ENCODE results near the gene VASP.

Gene VASP

DNA sequence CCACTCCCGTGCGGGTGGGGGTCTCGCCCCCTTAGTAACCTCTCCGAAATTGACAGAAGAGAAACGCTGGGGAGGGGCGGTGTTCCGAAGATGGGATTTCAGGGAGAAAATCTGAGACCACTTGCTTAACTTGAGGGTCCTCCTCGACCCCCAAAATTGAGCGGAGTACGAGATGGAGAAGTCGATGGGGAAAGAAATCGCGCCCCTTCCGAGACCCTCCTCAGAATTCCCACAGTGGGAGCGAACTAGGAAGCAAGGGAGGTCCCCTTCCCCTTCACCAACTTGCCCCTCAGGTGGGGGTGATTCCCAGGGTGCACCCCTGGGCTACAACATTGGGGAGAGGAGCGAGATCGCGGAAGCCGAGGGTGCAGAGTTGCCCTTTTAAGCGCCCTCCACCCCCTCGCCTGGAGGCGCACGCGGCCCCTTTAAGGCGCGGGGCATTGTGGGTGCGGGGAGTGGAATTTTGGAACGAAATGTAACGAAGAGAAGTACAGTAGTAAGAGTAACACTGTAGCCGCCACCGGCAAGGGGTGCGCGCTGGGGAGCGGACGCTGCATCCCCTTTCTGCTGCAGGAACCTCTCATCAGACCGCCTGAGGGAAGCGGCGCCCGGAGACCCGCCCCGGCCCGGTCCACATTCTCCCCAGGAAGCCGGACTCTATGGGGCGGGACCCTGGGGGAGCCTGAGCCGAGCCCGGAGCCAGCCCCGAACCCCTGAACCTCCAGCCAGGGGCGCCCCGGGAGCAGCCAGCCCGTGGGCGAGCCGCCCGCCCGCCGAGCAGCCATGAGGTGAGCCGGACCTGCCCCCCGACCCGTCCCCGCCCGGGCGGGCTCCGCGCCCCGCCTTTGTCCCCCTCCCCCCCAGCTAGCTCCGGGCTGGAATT, at the start of gene VASP:
VASP (plus strand) TSS at position 491 of the 883 bp plus-strand sequence; CDS start at position 784, 293 bp downstream.
- TF ChIP-seq, protein P1, sequence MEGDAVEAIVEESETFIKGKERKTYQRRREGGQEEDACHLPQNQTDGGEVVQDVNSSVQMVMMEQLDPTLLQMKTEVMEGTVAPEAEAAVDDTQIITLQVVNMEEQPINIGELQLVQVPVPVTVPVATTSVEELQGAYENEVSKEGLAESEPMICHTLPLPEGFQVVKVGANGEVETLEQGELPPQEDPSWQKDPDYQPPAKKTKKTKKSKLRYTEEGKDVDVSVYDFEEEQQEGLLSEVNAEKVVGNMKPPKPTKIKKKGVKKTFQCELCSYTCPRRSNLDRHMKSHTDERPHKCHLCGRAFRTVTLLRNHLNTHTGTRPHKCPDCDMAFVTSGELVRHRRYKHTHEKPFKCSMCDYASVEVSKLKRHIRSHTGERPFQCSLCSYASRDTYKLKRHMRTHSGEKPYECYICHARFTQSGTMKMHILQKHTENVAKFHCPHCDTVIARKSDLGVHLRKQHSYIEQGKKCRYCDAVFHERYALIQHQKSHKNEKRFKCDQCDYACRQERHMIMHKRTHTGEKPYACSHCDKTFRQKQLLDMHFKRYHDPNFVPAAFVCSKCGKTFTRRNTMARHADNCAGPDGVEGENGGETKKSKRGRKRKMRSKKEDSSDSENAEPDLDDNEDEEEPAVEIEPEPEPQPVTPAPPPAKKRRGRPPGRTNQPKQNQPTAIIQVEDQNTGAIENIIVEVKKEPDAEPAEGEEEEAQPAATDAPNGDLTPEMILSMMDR (IDR thresholded peaks at IDR 0.05; ENCODE audit: low read depth, low read length): no peak
- TF ChIP-seq MYC (IDR thresholded peaks at IDR 0.05; ENCODE audit: low read depth, low read length): peak; percentile 24; the same call in 1 of the 2 replicates
- TF ChIP-seq POLR2A (IDR thresholded peaks at IDR 0.05; ENCODE audit: extremely low read depth, insufficient read length): peak; percentile 83
- TF ChIP-seq, protein P2, sequence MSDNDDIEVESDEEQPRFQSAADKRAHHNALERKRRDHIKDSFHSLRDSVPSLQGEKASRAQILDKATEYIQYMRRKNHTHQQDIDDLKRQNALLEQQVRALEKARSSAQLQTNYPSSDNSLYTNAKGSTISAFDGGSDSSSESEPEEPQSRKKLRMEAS (IDR thresholded peaks at IDR 0.05; ENCODE audit: low read depth, low read length): peak; percentile 59
- H3K4me3 ChIP-seq (ENCODE audit: low read depth, low read length): peak within 1 kb of the TSS; percentile 87
- peak; percentile 91 for DNase-seq (ENCODE audit: low read depth)

DNA sequence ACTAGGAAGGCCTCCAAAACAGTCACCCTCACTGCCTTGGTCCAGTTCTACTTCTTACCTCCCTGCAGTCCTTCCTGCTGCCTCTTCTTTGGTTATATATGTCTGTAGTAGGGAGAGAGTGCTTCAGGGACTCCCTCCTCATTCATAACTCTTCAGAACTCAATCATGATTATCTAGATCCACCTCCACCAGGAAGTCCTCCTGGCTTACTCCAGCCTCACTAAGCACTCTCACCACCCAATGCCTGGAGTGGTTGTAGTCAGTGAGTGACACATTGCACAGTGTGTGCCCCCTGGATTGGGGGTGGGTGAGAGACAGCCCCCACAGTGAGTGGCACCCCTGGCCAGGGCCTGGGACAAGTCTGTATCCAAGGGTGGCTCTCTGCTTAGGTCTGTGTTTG, 49.5 kb upstream of the VASP start:
- TF ChIP-seq POLR2A (IDR thresholded peaks at IDR 0.05; ENCODE audit: extremely low read depth, insufficient read length): no peak
- TF ChIP-seq, protein P2 (IDR thresholded peaks at IDR 0.05; ENCODE audit: low read depth, low read length): no peak
- TF ChIP-seq, protein P1 (IDR thresholded peaks at IDR 0.05; ENCODE audit: low read depth, low read length): no peak
- no peak for TF ChIP-seq MYC (IDR thresholded peaks at IDR 0.05; ENCODE audit: low read depth, low read length)
- DNase-seq (ENCODE audit: low read depth): no peak
- H3K4me3 ChIP-seq (ENCODE audit: low read depth, low read length): no peak overlapping the region

DNA sequence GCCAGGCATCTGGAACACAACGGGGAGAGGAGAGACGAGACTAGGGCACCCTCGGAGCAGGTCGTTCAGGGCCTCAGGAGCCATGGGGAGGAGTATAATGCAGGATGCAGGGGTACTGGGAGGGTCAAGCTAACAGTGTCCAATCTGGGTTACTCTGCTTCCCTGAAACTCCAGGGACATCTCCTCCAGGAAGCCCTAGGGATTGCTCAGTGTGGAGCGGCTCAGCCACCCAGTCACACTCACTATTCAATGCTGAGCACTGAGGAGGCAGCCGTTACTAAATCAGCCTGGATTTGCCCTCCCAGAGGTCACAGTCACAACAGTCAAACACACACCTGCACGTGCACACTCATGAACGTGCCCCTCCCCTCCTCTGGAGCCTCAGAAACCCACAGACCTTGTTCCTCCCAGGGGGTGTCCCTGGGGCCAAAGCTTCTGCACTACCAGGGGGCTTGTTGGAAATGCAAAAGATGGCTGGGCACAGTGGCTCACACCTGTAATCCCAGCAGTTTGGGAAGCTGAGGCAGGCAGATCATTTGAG, 46.4 kb upstream of the VASP start:
- TF ChIP-seq, protein P1 (IDR thresholded peaks at IDR 0.05; ENCODE audit: low read depth, low read length): no peak
- TF ChIP-seq, protein P2 (IDR thresholded peaks at IDR 0.05; ENCODE audit: low read depth, low read length): no peak
- TF ChIP-seq MYC (IDR thresholded peaks at IDR 0.05; ENCODE audit: low read depth, low read length) (no peak), POLR2A (IDR thresholded peaks at IDR 0.05; ENCODE audit: extremely low read depth, insufficient read length) (no peak)
- H3K4me3 ChIP-seq (ENCODE audit: low read depth, low read length): no peak overlapping the region
- no peak for DNase-seq (ENCODE audit: low read depth)

DNA sequence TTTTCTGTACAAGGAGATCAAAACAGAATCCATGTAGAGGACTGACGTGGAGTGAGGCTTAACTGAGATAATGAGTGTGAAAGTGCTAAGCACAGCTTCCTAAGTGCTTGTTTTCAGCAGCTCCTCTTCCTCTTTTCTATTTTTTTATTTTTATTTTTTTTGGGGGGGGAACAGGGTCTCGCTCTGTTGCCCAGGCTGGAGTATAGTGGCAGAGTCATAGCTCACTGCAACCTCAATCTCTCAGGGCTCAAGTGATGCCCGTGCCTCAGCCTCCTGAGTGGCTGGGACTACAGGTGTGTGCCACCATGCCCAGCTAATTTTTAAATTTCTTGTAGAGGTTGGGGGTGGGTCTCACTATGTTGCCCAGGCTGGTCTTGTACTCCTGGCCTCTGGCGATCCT, 45.1 kb upstream of the VASP start:
- TF ChIP-seq MYC (IDR thresholded peaks at IDR 0.05; ENCODE audit: low read depth, low read length): no peak
- TF ChIP-seq, protein P2 (IDR thresholded peaks at IDR 0.05; ENCODE audit: low read depth, low read length): no peak
- TF ChIP-seq, protein P1 (IDR thresholded peaks at IDR 0.05; ENCODE audit: low read depth, low read length): no peak
- no peak for TF ChIP-seq POLR2A (IDR thresholded peaks at IDR 0.05; ENCODE audit: extremely low read depth, insufficient read length)
- no peak for DNase-seq (ENCODE audit: low read depth)
- H3K4me3 ChIP-seq (ENCODE audit: low read depth, low read length): no peak overlapping the region

DNA sequence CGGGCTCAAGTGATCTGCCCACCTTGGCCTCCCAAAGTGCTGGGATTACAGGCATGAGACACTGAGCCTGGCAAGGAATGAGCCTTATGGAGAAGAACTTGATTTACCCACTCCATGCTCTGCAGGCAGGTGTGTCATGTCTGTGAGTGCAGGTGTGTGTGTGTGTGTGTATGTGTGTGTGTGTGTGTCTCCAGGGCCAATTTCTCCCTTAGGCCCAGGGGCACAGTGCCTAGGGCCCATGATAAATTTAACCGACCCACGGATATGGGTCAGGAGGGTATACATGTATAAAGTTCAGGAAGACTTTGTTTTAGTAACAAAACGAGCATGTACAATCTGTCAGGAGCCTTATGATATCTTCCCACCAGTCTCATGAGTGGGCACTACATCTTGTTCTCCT, 44.0 kb upstream of the VASP start:
- no peak overlapping the region for H3K4me3 ChIP-seq (ENCODE audit: low read depth, low read length)
- TF ChIP-seq, protein P2 (IDR thresholded peaks at IDR 0.05; ENCODE audit: low read depth, low read length): no peak
- TF ChIP-seq POLR2A (IDR thresholded peaks at IDR 0.05; ENCODE audit: extremely low read depth, insufficient read length) (no peak), MYC (IDR thresholded peaks at IDR 0.05; ENCODE audit: low read depth, low read length) (no peak)
- TF ChIP-seq, protein P1 (IDR thresholded peaks at IDR 0.05; ENCODE audit: low read depth, low read length): no peak
- DNase-seq (ENCODE audit: low read depth): no peak
